A549 (cell line): Measurements from ENCODE around the gene KCNIP3. TPM values are rescaled to one million over a fixed set of nuclear protein-coding genes. Genes with fewer than 3 reads are reported as not detected.
A peak's percentile ranks its signal among the peaks of the same experiment; 100 is the strongest.
"Not testable (repeated sequence)": the region's sequence is repeated elsewhere in the genome, so short reads cannot be mapped to it uniquely, and the experiment has no call there.

ENCODE experiments used
- ATAC-seq, 2 experiments: fragments of 200-7000 bp in 1 of 2; fragments of >200 bp in 1 of 2; cut with Nextera tagmentation in 1 of 2; cut with Tn5 transposase in 1 of 2; 3 replicates each; pipeline versions ENCODE4 v1.8.0 to v1.9.1; 2018 to 2020; ENCODE audit warnings: mild to moderate bottlenecking in 1 of 2, moderate library complexity in 1 of 2
- CTCF ChIA-PET: fragments of 300-600 bp; sonication (Branson Sonifier 250); formaldehyde crosslinking; extraction: SDS; loops from one replicate; lab custom pipeline; 2021; ENCODE audit warnings: antibody characterized with exemption, inconsistent platforms; lab: Yijun Ruan, JAX
- POLR2A ChIA-PET: fragments of 350-600 bp; formaldehyde crosslinking; extraction: SDS; loops from one replicate; lab custom pipeline; 2021; ENCODE audit warnings: antibody characterized with exemption, inconsistent platforms; lab: Yijun Ruan, JAX
- DNase-seq, 2 experiments: peaks; one replicate each; pipeline versions ENCODE4 v3.0.0 to v3.0.0-alpha.2; 2011 to 2016; ENCODE audit warnings: low read depth in 1 of 2, low spot score in 1 of 2
- FAIRE-seq: peaks from 2 replicates; lab custom pipeline; 2011; peaks lifted over from hg19 to GRCh38; lab: Jason Lieb, UNC
- H3K27ac ChIP-seq, 2 experiments: fragments of >200 bp; sonication (Bioruptor Twin); formaldehyde crosslinking; 3 replicates each; pipeline ENCODE4 v1.5.1; 2016 to 2017
- H3K4me1 ChIP-seq: fragments of >200 bp; sonication (Bioruptor Twin); formaldehyde crosslinking; 3 replicates; pipeline ENCODE4 v1.6.1; 2016
- H3K4me2 ChIP-seq: fragments of >200 bp; sonication (Bioruptor Twin); formaldehyde crosslinking; 3 replicates; pipeline ENCODE4 v1.6.1; 2016
- H3K4me3 ChIP-seq: fragments of >200 bp; sonication (Bioruptor Twin); formaldehyde crosslinking; 3 replicates; pipeline ENCODE4 v1.5.1; 2016
- H3K9me3 ChIP-seq: fragments of >200 bp; sonication (Bioruptor Twin); formaldehyde crosslinking; 3 replicates; pipeline ENCODE4 v1.6.1; 2016
- WGBS: methylation state at CpG from one replicate; pipeline ENCODE4 v1.1.6; 2017; ENCODE audit errors: missing lambda C conversion rate; 5-methylcytosine and 5-hydroxymethylcytosine counted together
- polyA plus RNA-seq, 4 experiments: library from polyadenylated mRNA; depleted of rRNA in 3 of 4; stranded (reverse); fragments of >200 nt; fragmentation: RNase III in 1 of 4; extraction: RNeasy Plus Mini Kit Qiagen cat#74134 plus additional on column Dnase treatment in 1 of 4; gene quantifications; 2 replicates in 3 of 4; 3 replicates in 1 of 4; pipeline ENCODE4 v1.2.3, GENCODE V29; 2011 to 2017

KCNIP3 gene
- polyA plus RNA-seq, 2 of the 4 experiments (the other 2 are of a cell fraction) = 0.13 to 0.84 TPM

DNA sequence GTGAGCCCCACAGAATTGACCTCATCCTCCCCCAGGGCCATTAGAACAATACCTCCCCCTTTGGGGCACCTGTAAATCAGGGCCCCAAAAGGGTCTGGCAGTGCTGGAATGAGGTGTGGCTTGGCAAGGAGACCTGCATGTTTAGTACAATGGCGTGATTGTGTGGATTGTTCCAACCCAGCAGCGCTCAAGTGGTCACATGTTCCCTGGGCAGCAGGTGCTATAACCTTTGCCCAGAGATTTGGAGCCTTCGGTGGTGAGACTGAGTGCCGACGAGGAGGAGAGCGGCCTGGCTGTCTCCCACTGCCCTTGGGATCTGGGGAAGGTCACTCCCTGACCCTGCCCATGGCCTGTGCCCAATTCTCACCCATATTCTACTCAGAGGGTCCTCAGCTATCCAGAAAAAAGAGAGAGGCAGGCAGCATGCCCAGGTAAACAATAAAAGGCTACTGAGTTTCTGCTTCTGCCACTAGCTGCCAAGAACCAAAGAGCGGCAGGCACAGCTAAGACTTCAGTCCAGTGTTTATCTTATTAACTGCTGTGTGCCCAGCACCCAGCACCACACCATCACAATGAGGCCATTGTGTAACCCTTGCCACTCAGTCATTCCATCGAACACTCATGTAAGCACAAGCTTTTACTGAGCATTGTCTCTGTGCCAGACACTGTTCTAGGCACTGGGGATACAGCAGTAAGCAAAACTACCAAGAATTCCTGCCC, 132.8 kb downstream of the KCNIP3 start:
- H3K9me3 ChIP-seq, H3K4me1 ChIP-seq, H3K4me3 ChIP-seq, DNase-seq, FAIRE-seq, POLR2A ChIA-PET, ATAC-seq, H3K4me2 ChIP-seq, H3K27ac ChIP-seq, CTCF ChIA-PET: not testable (repeated sequence)
- WGBS = no CpG with 5 or more reads among the region's 8 CpGs

DNA sequence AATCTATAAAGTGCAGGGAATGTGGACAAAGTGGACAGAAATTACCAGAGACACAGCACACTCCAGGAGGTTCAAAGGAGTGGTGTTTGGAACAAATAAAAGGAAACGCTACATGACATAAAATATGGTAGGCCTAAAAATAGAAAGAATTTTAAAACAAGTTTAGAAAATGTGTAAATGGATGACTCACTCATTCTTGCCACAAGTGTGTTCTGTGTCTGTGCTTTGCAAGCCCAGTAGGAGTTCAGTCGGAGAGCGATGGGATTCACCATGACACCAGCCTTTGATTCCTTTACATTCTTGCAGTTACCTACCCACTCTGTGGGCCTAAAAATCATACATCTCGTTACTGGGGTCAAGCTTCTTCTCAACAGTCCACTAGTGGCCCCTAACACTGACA, 136.2 kb downstream of the KCNIP3 start:
- 0% methylated on average over 1 of the region's 4 CpGs for WGBS
- POLR2A ChIA-PET, H3K4me1 ChIP-seq, ATAC-seq, H3K4me2 ChIP-seq, H3K27ac ChIP-seq, H3K9me3 ChIP-seq, DNase-seq, FAIRE-seq, CTCF ChIA-PET, H3K4me3 ChIP-seq: not testable (repeated sequence)

DNA sequence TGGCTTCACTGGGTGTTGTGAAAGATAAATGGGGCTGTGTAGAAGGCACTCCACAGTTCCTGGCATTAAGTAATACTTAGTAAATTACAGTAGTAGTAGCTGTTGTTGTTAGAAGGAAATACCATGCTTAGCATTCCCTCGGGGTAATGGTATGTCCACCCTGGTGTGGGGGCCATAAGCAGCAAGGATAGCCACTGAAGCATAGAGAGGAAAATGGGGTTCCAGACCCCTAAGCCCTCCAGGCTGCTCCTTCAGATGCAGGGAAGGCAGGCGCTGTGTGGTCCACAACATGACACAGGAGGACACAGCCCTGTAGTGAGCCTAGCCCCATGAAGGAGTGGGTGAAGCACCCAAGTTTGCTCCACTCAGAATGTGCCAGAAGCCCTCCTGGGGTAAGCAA, 136.8 kb downstream of the KCNIP3 start:
- WGBS = 42% methylated on average over 2 of the region's 2 CpGs
- DNase-seq, H3K27ac ChIP-seq, FAIRE-seq, POLR2A ChIA-PET, CTCF ChIA-PET, H3K4me1 ChIP-seq, H3K4me2 ChIP-seq, H3K4me3 ChIP-seq, H3K9me3 ChIP-seq: not testable (repeated sequence)
- peak in 1 of 2 experiments; percentile 6; a peak in 2 of 6 replicates for ATAC-seq

DNA sequence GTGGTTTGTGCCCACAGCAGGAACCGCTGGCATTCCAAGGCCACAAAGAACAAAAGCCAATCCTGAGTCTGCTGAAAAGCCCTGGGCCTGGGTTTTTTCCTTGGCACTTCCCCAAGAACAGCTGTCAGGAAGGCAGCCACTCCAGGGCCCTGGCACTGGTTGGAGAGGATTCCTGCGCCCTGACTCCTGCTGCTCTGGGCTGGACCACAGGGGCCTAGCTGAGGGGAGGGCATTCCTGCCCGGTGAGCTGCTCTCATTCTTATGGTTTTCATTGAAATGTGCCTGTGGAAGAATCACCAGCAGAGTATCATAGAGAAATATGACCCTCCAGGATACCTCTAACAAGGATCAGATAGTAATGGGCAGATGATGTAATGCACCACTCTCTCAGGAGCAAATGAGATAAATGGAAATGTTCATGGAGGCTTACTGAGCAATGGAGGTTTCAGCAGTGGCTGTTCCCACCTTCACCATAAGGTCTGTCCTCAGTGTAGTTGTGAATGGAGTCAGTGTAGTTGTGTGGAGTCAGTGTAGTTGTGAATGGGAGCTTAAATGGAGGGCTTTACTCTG, 137.4 kb downstream of the KCNIP3 start:
- FAIRE-seq, H3K27ac ChIP-seq, H3K4me2 ChIP-seq, H3K4me1 ChIP-seq, DNase-seq, H3K4me3 ChIP-seq, H3K9me3 ChIP-seq, CTCF ChIA-PET, POLR2A ChIA-PET: not testable (repeated sequence)
- 0% methylated on average over 1 of the region's 3 CpGs for WGBS
- ATAC-seq = peak; percentile 85 to 87

DNA sequence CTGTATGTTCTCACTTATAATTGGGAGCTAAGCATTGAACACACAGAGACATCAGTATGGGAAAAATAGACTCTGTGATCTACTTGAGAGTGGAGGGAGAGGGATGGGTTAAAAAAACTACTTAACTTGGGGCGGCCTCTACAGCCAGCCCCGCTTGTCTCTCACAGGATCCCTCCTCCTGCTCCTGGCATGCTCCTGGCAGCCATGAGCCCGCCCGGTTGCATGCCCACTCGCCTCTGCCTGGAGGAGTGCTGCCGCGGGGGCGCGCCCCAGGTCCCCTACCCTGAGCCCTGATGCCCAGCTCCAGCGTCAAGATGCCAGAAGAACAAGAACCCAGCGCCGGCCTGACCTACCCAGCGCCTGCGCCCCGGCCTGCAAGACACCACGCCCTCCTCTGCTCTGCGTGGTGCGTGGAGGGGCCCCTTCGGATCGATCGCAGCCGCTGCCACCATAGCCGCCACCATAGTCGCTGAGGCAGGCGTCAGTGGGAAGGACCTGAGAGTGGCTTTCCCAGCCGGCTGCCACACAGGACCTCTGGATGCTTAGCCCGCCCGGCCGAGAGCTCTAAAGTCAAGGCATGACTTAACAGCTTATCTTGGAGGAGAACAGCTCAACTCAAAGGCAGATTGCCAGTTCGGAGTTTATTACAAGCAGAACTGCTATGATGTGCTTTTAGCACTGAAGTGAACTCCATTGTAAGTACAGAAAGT, 138.2 kb downstream of the KCNIP3 start:
- H3K4me2 ChIP-seq, H3K4me3 ChIP-seq, CTCF ChIA-PET, FAIRE-seq, H3K4me1 ChIP-seq, H3K9me3 ChIP-seq, DNase-seq, H3K27ac ChIP-seq, POLR2A ChIA-PET: not testable (repeated sequence)
- WGBS = no CpG with 5 or more reads among the region's 30 CpGs
- ATAC-seq = peak in 1 of 2 experiments; percentile 31; a peak in 2 of 6 replicates

Other genes starting within 250 kb of the KCNIP3 start
- gene MRPS5, start 175.5 kb upstream of the KCNIP3 start, polyA plus RNA-seq (2011; rRNA removed) = 96.4 and 123 TPM in 2 replicates
- gene MRPS5, start 175.5 kb upstream of the KCNIP3 start, polyA plus RNA-seq (2017; fragmentation: RNase III; extraction: RNeasy Plus Mini Kit Qiagen cat#74134 plus additional on column Dnase treatment) = 102 to 108 TPM (median 103 TPM) in 3 replicates
- 14.0 and 15.0 TPM in 2 replicates for gene ZNF514, start 137.5 kb upstream of the KCNIP3 start, polyA plus RNA-seq (2011; rRNA removed)
- gene ZNF514, start 137.5 kb upstream of the KCNIP3 start, polyA plus RNA-seq (2017; fragmentation: RNase III; extraction: RNeasy Plus Mini Kit Qiagen cat#74134 plus additional on column Dnase treatment) = 10.6 to 12.8 TPM (median 11.2 TPM) in 3 replicates
- gene ZNF2, start 131.5 kb upstream of the KCNIP3 start, polyA plus RNA-seq (2011; rRNA removed) = 4.6 and 5.5 TPM in 2 replicates
- gene ZNF2, start 131.5 kb upstream of the KCNIP3 start, polyA plus RNA-seq (2017; fragmentation: RNase III; extraction: RNeasy Plus Mini Kit Qiagen cat#74134 plus additional on column Dnase treatment) = 3.7 to 4.3 TPM (median 4.2 TPM) in 3 replicates
- gene ZNF892, start 89.8 kb upstream of the KCNIP3 start, polyA plus RNA-seq (2011; rRNA removed) = 1.8 and 2.1 TPM in 2 replicates
- 0.72 to 0.84 TPM (median 0.79 TPM) in 3 replicates for gene ZNF892, start 89.8 kb upstream of the KCNIP3 start, polyA plus RNA-seq (2017; fragmentation: RNase III; extraction: RNeasy Plus Mini Kit Qiagen cat#74134 plus additional on column Dnase treatment)
- 0.08 and 0.13 TPM in 2 replicates for gene PROM2, start 22.9 kb upstream of the KCNIP3 start, polyA plus RNA-seq (2011; rRNA removed)
- gene PROM2, start 22.9 kb upstream of the KCNIP3 start, polyA plus RNA-seq (2017; fragmentation: RNase III; extraction: RNeasy Plus Mini Kit Qiagen cat#74134 plus additional on column Dnase treatment) = 0.04 to 0.16 TPM (median 0.09 TPM) in 3 replicates
- gene FAHD2A, start 105.4 kb downstream of the KCNIP3 start, polyA plus RNA-seq (2011; rRNA removed) = 33.0 and 35.2 TPM in 2 replicates
- 25.8 to 30.6 TPM (median 28.1 TPM) in 3 replicates for gene FAHD2A, start 105.4 kb downstream of the KCNIP3 start, polyA plus RNA-seq (2017; fragmentation: RNase III; extraction: RNeasy Plus Mini Kit Qiagen cat#74134 plus additional on column Dnase treatment)
- 0.05 and 0.12 TPM in 2 replicates for gene TRIM43B, start 187.4 kb downstream of the KCNIP3 start, polyA plus RNA-seq (2011; rRNA removed)
- not detected in 3 replicates for gene TRIM43B, start 187.4 kb downstream of the KCNIP3 start, polyA plus RNA-seq (2017; fragmentation: RNase III; extraction: RNeasy Plus Mini Kit Qiagen cat#74134 plus additional on column Dnase treatment)